ENCODE data around the gene CST7.
"Not testable (repeated sequence)": the region's sequence is repeated elsewhere in the genome, so short reads cannot be mapped to it uniquely, and the experiment has no call there.

The CST7 gene

GRCh38 chr20:24948939-24949679 lies at the start of gene CST7:
Gene CST7 (plus strand): TSS chr20:24949269. CDS start chr20:24949506, 237 bp downstream.
- no peak for DNase-seq

GRCh38 chr20:24906806-24907205 lies 42.3 kb upstream of the CST7 start:
- DNase-seq, result no peak

- no peak for DNase-seq
Measured at GRCh38 chr20:24908642-24909041, 40.4 kb upstream of the CST7 start.

GRCh38 chr20:24909086-24909780 lies 39.8 kb upstream of the CST7 start:
- DNase-seq, result no peak

GRCh38 chr20:24909861-24910260 lies 39.2 kb upstream of the CST7 start:
- no peak for DNase-seq

- peak; percentile 39 for DNase-seq
Measured at GRCh38 chr20:24910461-24910860, 38.6 kb upstream of the CST7 start.

- DNase-seq, result no peak
Measured at GRCh38 chr20:24911461-24911860, 37.6 kb upstream of the CST7 start.

- DNase-seq, result no peak
Measured at GRCh38 chr20:24912397-24913075, 36.5 kb upstream of the CST7 start.

GRCh38 chr20:24913076-24913628 lies 35.9 kb upstream of the CST7 start:
- DNase-seq, result no peak

- no peak for DNase-seq
Measured at GRCh38 chr20:24914388-24915241, 34.5 kb upstream of the CST7 start.

- no peak for DNase-seq
Measured at GRCh38 chr20:24915440-24915839, 33.6 kb upstream of the CST7 start.

GRCh38 chr20:24915892-24916291 lies 33.2 kb upstream of the CST7 start:
- no peak for DNase-seq

- DNase-seq, result no peak
Measured at GRCh38 chr20:24916412-24916811, 32.7 kb upstream of the CST7 start.

GRCh38 chr20:24917056-24917455 lies 32.0 kb upstream of the CST7 start:
- DNase-seq, result no peak

GRCh38 chr20:24917797-24918578 lies 31.1 kb upstream of the CST7 start:
- DNase-seq, result peak; percentile 3

- DNase-seq, result no peak
Measured at GRCh38 chr20:24918579-24919566, 30.2 kb upstream of the CST7 start.

GRCh38 chr20:24919665-24920064 lies 29.4 kb upstream of the CST7 start:
- not testable (repeated sequence) for DNase-seq

- peak; percentile 57 for DNase-seq
Measured at GRCh38 chr20:24920706-24921105, 28.4 kb upstream of the CST7 start.

- DNase-seq, result not testable (repeated sequence)
Measured at GRCh38 chr20:24929259-24929658, 19.8 kb upstream of the CST7 start.

Data from DMS79 (cell line).